ENCODE data around the gene ALK.

ALK gene

GRCh38 chr2:29400930-29401653, 520.3 kb downstream of the ALK start:
- DNase-seq (ENCODE audit: low read depth), result no peak

- peak; percentile 15 for DNase-seq (ENCODE audit: low read depth)
Measured at GRCh38 chr2:29398384-29399237, 522.8 kb downstream of the ALK start.

- no peak for DNase-seq (ENCODE audit: low read depth)
Measured at GRCh38 chr2:29397713-29398112, 523.7 kb downstream of the ALK start.

GRCh38 chr2:29397039-29397438, 524.3 kb downstream of the ALK start:
- peak; percentile 26 for DNase-seq (ENCODE audit: low read depth)

GRCh38 chr2:29394981-29395350, 526.4 kb downstream of the ALK start:
- no peak for DNase-seq (ENCODE audit: low read depth)

GRCh38 chr2:29394311-29394980, 526.9 kb downstream of the ALK start:
- DNase-seq (ENCODE audit: low read depth), result no peak

GRCh38 chr2:29393676-29394075, 527.7 kb downstream of the ALK start:
- DNase-seq (ENCODE audit: low read depth), result no peak

- no peak for DNase-seq (ENCODE audit: low read depth)
Measured at GRCh38 chr2:29392774-29393173, 528.6 kb downstream of the ALK start.

GRCh38 chr2:29390136-29390535, 531.2 kb downstream of the ALK start:
- DNase-seq (ENCODE audit: low read depth), result no peak

- DNase-seq (ENCODE audit: low read depth), result no peak
Measured at GRCh38 chr2:29389686-29390085, 531.7 kb downstream of the ALK start.

GRCh38 chr2:29388071-29388470, 533.3 kb downstream of the ALK start:
- DNase-seq (ENCODE audit: low read depth), result no peak

GRCh38 chr2:29382486-29382885, 538.9 kb downstream of the ALK start:
- no peak for DNase-seq (ENCODE audit: low read depth)

- DNase-seq (ENCODE audit: low read depth), result no peak
Measured at GRCh38 chr2:29377788-29378187, 543.6 kb downstream of the ALK start.

- no peak for DNase-seq (ENCODE audit: low read depth)
Measured at GRCh38 chr2:29376541-29376940, 544.8 kb downstream of the ALK start.

- DNase-seq (ENCODE audit: low read depth), result no peak
Measured at GRCh38 chr2:29375843-29376242, 545.5 kb downstream of the ALK start.

- no peak for DNase-seq (ENCODE audit: low read depth)
Measured at GRCh38 chr2:29374823-29375222, 546.6 kb downstream of the ALK start.

GRCh38 chr2:29373870-29374269, 547.5 kb downstream of the ALK start:
- DNase-seq (ENCODE audit: low read depth), result no peak

GRCh38 chr2:29372185-29372584, 549.2 kb downstream of the ALK start:
- peak; percentile 40 for DNase-seq (ENCODE audit: low read depth)

- DNase-seq (ENCODE audit: low read depth), result no peak
Measured at GRCh38 chr2:29370581-29371125, 550.7 kb downstream of the ALK start.

- no peak for DNase-seq (ENCODE audit: low read depth)
Measured at GRCh38 chr2:29370173-29370572, 551.2 kb downstream of the ALK start.

GRCh38 chr2:29368659-29369040, 552.7 kb downstream of the ALK start:
- no peak for DNase-seq (ENCODE audit: low read depth)

GRCh38 chr2:29367986-29368658, 553.3 kb downstream of the ALK start:
- DNase-seq (ENCODE audit: low read depth), result peak; percentile 28
